ENCODE data around the gene KCNJ1.

DNA sequence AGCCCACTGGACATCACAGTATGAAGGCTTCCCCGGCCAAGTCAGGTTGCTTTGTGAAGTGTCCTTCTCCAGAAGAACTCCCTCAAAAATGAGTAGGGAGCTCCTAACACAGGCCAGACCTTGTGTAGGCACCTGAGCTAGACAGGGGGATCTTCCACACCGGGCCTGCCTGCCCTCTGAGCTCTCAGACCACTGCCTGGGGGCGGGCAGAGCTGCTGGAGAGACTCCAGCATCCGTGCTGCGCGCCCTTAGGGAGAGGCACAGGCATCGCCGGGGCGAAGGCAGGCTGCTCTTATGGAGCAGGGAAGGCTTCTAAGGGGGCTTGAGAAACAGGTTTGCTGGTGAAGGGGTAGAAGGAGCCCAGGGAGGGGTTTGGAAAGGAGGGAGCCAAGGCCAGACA, 28.4 kb upstream of the KCNJ1 start:
- TF ChIP-seq YY1 (IDR thresholded peaks at IDR 0.05; ENCODE audit: low read depth, low read length) (no peak), GABPA (IDR thresholded peaks at IDR 0.05; ENCODE audit: low read depth) (no peak), POLR2A (IDR thresholded peaks at IDR 0.05; ENCODE audit: low read depth, low read length) (no peak), FOS (IDR thresholded peaks at IDR 0.05; ENCODE audit: borderline replicate concordance, extremely low read depth, insufficient read length) (no peak), POLR2AphosphoS2 (IDR thresholded peaks at IDR 0.05; ENCODE audit: low read depth, low read length) (no peak), ETV6 (conservative IDR thresholded peaks at IDR 0.05 in 1 of 2, IDR thresholded peaks at IDR 0.05 in 1 of 2; ENCODE audit: borderline replicate concordance in 1 of 2, low read depth in 1 of 2) (no peak), JUND (IDR thresholded peaks at IDR 0.05; ENCODE audit: low read depth, low read length) (no peak), BRCA1 (IDR thresholded peaks at IDR 0.05; ENCODE audit: low read depth, low read length) (no peak), EZH2 (IDR thresholded peaks at IDR 0.05; ENCODE audit: borderline replicate concordance, control insufficient read depth, low read depth, low read length) (no peak), SPI1 (IDR thresholded peaks at IDR 0.05; ENCODE audit: borderline replicate concordance, insufficient read depth, low read depth, low read length) (no peak)
- TF ChIP-seq, protein P1, sequence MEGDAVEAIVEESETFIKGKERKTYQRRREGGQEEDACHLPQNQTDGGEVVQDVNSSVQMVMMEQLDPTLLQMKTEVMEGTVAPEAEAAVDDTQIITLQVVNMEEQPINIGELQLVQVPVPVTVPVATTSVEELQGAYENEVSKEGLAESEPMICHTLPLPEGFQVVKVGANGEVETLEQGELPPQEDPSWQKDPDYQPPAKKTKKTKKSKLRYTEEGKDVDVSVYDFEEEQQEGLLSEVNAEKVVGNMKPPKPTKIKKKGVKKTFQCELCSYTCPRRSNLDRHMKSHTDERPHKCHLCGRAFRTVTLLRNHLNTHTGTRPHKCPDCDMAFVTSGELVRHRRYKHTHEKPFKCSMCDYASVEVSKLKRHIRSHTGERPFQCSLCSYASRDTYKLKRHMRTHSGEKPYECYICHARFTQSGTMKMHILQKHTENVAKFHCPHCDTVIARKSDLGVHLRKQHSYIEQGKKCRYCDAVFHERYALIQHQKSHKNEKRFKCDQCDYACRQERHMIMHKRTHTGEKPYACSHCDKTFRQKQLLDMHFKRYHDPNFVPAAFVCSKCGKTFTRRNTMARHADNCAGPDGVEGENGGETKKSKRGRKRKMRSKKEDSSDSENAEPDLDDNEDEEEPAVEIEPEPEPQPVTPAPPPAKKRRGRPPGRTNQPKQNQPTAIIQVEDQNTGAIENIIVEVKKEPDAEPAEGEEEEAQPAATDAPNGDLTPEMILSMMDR (IDR thresholded peaks at IDR 0.05 in 2 of 3, conservative IDR thresholded peaks at IDR 0.05 in 1 of 3; ENCODE audit: control insufficient read depth in 2 of 3, extremely low read depth in 1 of 3, insufficient read depth in 1 of 3, low read depth in 3 of 3, low read length in 3 of 3), result no peak
- TF ChIP-seq, protein P2, sequence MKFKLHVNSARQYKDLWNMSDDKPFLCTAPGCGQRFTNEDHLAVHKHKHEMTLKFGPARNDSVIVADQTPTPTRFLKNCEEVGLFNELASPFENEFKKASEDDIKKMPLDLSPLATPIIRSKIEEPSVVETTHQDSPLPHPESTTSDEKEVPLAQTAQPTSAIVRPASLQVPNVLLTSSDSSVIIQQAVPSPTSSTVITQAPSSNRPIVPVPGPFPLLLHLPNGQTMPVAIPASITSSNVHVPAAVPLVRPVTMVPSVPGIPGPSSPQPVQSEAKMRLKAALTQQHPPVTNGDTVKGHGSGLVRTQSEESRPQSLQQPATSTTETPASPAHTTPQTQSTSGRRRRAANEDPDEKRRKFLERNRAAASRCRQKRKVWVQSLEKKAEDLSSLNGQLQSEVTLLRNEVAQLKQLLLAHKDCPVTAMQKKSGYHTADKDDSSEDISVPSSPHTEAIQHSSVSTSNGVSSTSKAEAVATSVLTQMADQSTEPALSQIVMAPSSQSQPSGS (IDR thresholded peaks at IDR 0.05; ENCODE audit: low read length), result no peak

Measured in GM12878 (cell line).